ENCODE results near the gene TMX3.

Gene TMX3

DNA sequence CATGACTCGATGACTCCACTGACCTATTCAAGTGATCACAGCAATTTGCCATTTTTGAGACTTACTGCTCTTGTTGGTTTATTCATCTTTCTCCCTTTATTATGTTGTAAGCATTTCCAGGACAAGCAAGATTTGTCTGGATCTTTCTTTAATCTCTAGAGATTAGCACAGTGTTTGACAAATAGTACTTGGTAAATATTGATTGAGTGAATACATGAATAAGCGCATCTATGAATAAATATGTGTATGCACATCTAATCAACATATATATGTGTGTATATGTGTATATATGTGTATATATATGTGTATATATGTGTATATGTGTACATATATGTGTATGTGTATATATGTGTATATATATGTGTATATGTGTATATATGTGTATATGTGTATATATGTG is 7.3 kb downstream of the TMX3 start:
- no peak for DNase-seq (ENCODE audit: low read depth in 3 of 3)

- no peak for DNase-seq (ENCODE audit: low read depth in 3 of 3)
Observed at GRCh38 chr18:68705119-68705518, 9.8 kb downstream of the TMX3 start.

DNA sequence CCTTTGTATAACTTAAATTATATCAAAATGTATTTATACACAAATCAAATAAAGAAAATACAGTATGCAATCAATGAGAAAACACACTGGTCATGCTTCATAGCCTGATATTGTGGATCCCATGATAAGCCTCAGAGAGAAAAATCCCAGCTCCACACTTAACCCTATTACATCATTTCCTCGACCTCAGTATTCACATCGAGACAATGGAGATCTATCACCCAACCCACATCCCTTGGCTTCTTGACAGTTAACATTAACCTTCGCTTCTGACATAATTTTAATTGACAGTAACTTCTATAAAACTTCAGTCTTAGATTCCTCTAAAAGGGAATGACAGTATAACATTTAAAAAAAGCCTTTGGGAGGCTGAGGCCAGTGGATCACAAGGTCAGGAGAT is 11.6 kb downstream of the TMX3 start:
- DNase-seq (ENCODE audit: low read depth in 3 of 3) = no peak

DNA sequence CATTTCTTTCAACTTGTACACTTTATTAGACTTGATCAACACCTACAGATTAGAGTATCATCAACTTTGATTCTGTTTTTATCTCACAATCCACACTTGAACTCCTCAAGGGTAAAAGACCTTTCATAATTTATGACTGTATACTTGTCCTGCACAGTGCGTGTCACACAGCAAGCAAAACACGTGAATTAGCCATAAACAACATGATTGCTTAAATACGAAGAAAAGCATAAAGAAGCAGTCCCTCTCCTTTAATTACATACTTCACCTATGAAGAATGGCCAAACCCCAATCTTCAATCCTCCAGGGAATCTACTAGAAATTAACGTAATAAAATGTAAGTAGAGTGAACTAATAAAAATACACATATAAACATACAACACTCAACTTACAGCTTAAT is 13.6 kb downstream of the TMX3 start:
- DNase-seq (ENCODE audit: low read depth in 3 of 3) = no peak

GRCh38 chr18:68699043-68699442 is 15.9 kb downstream of the TMX3 start:
- no peak for DNase-seq (ENCODE audit: low read depth in 3 of 3)

GRCh38 chr18:68696937-68697336 is 18.0 kb downstream of the TMX3 start:
- DNase-seq (ENCODE audit: low read depth in 3 of 3) = no peak

GRCh38 chr18:68694316-68694715 is 20.6 kb downstream of the TMX3 start:
- DNase-seq (ENCODE audit: low read depth in 3 of 3) = no peak

- no peak for DNase-seq (ENCODE audit: low read depth in 3 of 3)
Observed at GRCh38 chr18:68693091-68693815, 21.7 kb downstream of the TMX3 start.

- no peak for DNase-seq (ENCODE audit: low read depth in 3 of 3)
Observed at GRCh38 chr18:68679528-68679927, 35.4 kb downstream of the TMX3 start.

DNA sequence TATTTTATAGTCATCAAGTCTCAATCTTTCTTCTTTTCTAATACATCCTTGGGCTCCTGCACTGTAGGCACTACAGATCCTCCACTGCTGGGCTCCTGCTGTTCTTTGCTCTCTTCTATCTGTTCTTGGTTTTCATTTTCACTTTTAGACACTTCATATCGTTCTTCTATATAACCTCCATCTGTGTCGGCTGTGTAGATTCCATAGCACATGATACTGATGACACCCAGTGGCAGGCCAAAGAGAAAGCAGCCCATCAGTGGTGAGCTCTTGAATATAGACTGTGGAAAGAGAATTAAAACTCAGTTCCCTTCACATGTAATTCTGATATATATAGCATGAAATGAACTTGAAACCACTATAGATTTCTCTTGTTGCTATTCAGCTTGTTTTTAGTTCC is 38.0 kb downstream of the TMX3 start:
- no peak for DNase-seq (ENCODE audit: low read depth in 3 of 3)

DNA sequence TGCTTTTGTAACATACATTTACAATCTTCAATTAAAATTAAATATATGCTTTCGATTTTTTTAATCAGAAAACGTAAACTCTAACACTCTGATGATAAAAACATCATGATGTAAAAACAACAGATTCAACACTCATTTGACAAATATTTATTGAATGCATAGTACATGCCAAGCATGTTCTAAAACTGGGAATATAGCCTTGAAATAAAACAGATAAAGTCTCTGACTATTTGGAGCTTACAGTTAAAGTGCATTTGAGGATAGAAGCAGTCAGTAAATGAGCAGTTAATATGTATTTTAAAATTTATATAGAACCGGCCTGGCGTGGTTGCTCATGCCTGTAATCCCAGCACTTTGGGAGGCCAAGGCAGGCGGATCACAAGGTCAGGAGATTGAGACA is 47.8 kb downstream of the TMX3 start:
- no peak for DNase-seq (ENCODE audit: low read depth in 3 of 3)

DNA sequence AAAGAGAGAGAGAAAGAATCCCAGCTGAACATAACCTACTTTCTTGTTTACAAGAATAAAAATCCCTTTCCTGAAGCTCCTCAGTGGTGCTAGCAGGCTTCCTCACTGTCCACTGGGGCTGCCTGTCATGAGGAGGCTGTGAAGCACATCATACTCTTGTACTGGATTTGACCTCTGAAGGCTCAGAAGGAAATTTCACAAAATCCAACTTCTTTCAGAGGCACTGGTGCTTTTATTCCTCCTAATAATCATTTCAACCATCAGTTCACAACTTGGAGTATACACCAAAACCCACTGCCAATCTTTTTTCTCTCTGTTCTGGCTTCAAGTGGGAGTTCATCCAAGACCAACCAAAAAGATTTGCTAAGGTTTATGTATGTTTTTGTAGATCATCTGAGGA is 48.5 kb downstream of the TMX3 start:
- DNase-seq (ENCODE audit: low read depth in 3 of 3) = no peak

DNA sequence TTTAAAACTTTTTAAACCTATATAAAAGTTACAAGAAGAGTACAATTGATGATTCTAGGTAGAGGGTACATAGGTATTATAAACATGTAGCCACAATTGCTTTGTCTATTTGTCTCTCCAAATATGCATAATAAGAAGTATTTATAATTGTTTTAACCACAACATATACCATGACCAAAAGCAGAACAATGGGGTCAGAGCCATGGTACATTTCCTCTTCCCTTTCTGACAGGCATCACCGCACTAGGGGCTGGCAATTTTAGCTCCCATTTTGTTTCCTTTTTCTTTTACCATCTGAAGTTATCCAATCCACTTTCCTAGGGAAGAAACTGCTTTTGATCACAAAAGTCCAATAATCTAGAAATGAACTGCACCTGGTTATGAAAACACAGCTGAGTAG is 49.3 kb downstream of the TMX3 start:
- DNase-seq (ENCODE audit: low read depth in 3 of 3) = no peak

DNA sequence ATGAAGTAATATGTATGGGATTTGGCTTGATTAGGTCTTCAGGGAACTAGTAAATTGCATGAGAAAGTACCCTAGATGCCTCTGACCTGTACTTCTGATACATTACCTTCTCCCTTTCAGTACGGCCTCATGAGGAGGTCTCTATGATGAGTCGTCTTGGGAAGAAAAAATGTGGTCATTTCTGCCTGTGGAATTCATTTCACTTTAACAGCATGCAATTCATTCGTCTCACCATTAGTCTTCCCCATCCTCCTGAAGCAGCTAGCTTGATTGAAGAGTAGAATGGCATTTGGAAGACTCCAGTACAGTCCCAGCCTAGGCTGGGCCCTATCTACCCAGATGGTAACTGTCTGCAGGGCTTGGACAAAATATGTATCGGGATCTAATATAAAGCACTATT is 52.2 kb downstream of the TMX3 start:
- DNase-seq (ENCODE audit: low read depth in 3 of 3) = no peak

DNA sequence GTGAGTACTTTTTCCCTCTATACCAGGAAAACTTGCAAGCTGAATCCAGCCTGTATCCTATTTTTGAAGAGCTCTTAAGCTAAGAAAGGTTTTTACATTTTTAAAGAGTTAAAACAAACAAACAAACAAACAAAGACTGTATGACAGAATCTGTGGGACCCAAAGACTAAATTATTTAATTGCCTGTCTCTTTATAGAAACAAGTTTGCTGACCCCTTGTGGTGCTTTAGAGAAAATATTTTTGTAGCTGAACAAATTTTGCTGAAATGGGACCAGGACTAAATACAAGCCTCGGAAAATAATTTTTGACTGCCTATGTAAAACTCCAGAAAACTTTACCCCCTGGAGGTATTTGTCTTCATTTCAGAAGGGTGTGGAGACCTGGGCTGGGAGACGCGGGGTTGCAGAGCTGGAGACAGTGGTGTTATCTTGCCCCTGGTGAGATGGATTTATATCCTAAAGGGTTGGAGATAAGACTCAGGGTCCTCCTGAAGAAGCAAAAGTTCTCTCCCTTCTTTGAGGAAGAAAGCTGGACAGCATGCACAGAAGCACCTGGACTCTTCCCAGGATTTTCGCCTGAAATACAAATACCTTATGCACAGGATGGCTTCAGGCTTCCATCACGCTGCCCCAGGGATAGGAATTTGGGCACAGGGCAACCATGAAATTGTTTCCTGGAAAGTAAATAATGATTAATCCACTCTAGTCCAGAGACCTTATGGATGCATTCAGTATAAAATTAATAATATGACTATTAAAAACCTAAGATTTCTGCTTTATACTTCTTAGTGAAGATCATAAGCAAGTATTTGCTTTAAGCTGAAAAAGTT is 54.3 kb downstream of the TMX3 start:
- DNase-seq (ENCODE audit: low read depth in 3 of 3) = no peak

- no peak for DNase-seq (ENCODE audit: low read depth in 3 of 3)
Observed at GRCh38 chr18:68648191-68648590, 66.7 kb downstream of the TMX3 start.

GRCh38 chr18:68642003-68642402 is 72.9 kb downstream of the TMX3 start:
- DNase-seq (ENCODE audit: low read depth in 3 of 3) = no peak

GRCh38 chr18:68640861-68641260 is 74.0 kb downstream of the TMX3 start:
- no peak for DNase-seq (ENCODE audit: low read depth in 3 of 3)

- no peak for DNase-seq (ENCODE audit: low read depth in 3 of 3)
Observed at GRCh38 chr18:68638613-68639012, 76.3 kb downstream of the TMX3 start.

DNA sequence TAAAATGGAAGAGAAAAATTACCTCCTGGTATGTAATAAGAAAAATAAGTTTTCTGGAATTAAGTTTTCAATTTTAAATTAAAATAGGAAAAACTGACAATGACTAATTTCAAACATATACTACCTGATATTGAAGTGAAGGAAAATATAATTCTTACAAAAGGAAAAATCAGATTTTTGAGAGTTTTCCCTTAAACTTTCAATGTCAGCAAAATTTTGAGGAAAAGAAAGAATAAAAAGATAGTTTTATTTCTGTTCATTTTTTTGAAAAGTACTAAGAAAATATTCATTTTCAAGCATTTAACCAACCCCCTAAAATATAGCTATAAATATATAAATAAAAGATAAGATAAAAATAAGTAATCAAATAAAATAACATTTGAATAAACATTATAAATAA is 87.1 kb downstream of the TMX3 start:
- DNase-seq (ENCODE audit: low read depth in 3 of 3) = no peak

All from stimulated activated CD4-positive, alpha-beta T cell treated with anti-CD3 and anti-CD28 coated beads, TNF-alpha, amount 100 ng/mL, for 48 hours (primary cell).